22Rv1 (cell line): ENCODE measurements around the gene SLC4A1.

Source experiments
- H3K27ac ChIP-seq: fragments of 450-650 bp; 2 replicates; pipeline ENCODE4 v1.5.1; 2017
- CTCF ChIP-seq: fragments of 450-650 bp; IDR thresholded peaks from 2 replicates; pipeline ENCODE4 v1.5.1; 2017; ENCODE audit warnings: mild to moderate bottlenecking
- ZFX ChIP-seq: fragments of 450-650 bp; IDR thresholded peaks from 2 replicates; pipeline ENCODE4 v1.6.1; 2017; ENCODE audit warnings: antibody characterized with exemption, borderline replicate concordance

SLC4A1 gene

GRCh38 chr17:44283344-44284023 is 15.5 kb upstream of the SLC4A1 start:
- no peak overlapping the region for H3K27ac ChIP-seq
- TF ChIP-seq ZFX (no peak), CTCF (no peak)

GRCh38 chr17:44282264-44282663 is 14.3 kb upstream of the SLC4A1 start:
- no peak overlapping the region for H3K27ac ChIP-seq
- TF ChIP-seq ZFX (no peak), CTCF (no peak)

GRCh38 chr17:44281570-44281969 is 13.6 kb upstream of the SLC4A1 start:
- H3K27ac ChIP-seq: no peak overlapping the region
- TF ChIP-seq ZFX (no peak), CTCF (no peak)

GRCh38 chr17:44280392-44280937 is 12.5 kb upstream of the SLC4A1 start:
- TF ChIP-seq CTCF (no peak), ZFX (no peak)

GRCh38 chr17:44279666-44280391 is 11.9 kb upstream of the SLC4A1 start:
- TF ChIP-seq ZFX (no peak), CTCF (no peak)
- no peak overlapping the region for H3K27ac ChIP-seq

More at GRCh38 chr17:44280392-44280937, 12.5 kb upstream of the SLC4A1 start:
- H3K27ac ChIP-seq: no peak overlapping the region

GRCh38 chr17:44279346-44279665 is 11.4 kb upstream of the SLC4A1 start:
- no peak overlapping the region for H3K27ac ChIP-seq
- TF ChIP-seq ZFX (no peak), CTCF (no peak)

GRCh38 chr17:44277976-44278375 is 10.0 kb upstream of the SLC4A1 start:
- TF ChIP-seq ZFX (no peak), CTCF (no peak)
- no peak overlapping the region for H3K27ac ChIP-seq
